CD4-positive, alpha-beta T cell treated with Interleukin-2 at 100 ng/mL for 4 hours (primary cell): ENCODE data around the gene TCHP.
A peak's percentile ranks its signal among the peaks of the same experiment; 100 is the strongest.

Experiments
- DNase-seq: peaks from one replicate; pipeline ENCODE4 v3.0.0-alpha.2; 2020; ENCODE audit warnings: low spot score

Gene TCHP

DNA sequence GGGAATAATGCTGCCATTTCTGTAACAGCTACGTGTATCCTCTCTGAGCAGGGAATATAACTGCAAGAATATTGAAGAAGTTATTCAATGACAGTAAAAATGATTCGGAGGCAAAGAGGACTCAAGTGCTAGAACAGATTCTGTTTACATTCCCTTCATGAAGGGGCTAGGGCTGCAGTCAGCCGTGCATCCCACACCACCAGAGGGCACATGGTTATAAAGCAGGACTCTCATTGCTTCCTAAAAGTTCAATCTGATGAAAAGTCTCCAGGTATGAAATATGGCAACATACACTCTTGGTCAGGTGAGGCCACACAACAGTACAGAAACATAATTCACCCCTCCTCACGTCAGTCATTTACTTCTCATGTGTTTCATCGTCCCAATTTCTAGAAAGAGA lies 34.0 kb downstream of the TCHP start:
- DNase-seq: peak; percentile 13

DNA sequence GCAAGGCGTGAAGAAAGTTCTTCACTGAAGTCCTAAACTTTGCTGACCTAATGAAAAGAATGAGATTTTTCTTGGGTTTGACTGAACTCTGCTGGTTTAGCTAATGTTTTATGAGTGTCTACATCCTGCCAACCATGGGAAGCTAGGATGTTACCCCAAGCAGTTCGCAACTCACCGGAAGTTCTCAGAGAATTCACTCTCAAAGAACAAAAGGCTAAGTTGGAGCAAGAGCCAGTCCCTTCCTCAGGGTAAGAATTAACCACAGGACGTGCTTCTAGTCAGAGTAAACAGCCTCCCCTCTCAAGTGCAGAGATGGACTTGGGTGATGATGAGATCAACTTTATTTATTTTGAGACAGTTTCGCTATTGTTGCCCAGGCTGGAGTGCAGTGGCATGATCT lies 37.3 kb downstream of the TCHP start:
- no peak for DNase-seq

DNA sequence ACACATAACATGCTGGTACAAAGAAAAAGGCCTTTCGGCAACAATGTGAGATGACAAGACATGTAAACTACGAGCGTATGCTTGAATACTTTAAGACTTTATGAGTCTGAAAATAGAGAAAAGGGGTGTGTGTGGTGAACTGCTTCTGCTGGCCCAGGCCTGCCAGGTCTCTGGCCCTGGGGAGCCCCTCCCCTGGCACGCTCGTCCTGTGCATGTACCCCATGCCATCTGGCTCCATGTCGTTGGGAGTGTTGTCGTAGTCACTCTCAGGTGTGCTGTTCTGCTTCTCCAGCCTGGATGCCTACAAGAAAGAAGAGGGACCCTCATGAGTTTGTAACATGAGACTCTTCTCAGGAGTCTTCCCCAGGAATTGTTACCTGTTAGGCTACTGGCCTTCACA lies 38.9 kb downstream of the TCHP start:
- no peak for DNase-seq

DNA sequence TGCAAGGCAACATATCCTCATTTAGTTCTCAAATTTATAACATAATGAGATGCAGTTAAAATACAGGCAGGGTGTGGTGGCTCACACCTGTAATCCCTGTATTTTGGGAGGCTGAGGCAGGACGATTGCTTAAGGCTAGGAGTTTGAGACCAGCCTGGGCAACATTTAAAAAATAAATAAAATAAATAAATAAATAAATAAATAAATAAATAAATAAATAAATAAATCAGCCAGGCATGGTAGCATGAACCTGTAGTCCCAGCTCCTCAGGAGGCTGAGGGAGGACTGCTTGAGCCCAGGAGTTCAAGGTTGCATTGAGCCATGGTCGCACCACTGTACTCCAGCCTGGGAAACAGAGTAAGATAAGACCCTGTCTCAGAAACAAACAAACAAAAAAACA lies 39.4 kb downstream of the TCHP start:
- DNase-seq: no peak

DNA sequence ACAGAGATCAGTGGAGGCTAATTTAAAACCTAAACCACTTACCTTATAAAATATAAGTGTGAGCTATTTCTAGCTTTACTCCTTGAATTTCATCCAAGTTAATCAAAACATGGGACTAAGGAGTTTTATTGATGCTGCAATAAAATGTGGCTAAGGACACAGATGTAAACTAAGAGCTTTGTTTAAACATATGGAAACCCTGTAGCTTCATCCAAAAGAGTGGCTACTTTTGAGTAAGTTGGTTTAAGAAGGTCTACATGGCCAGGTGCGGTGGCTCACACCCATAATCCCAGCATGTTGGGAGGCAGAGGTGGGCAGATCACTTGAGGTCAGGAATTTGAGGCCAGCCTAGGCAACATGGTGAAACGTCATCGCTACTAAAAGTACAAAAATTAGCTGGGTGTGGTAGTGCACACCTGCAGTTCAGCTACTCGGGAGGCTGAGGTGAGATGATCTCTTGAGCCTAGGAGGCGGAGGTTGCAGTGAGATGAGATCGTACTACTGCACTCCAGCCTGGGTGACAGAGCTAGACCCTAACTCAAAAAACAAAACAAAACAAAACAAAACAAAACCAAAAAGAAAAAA lies 40.4 kb downstream of the TCHP start:
- no peak for DNase-seq

DNA sequence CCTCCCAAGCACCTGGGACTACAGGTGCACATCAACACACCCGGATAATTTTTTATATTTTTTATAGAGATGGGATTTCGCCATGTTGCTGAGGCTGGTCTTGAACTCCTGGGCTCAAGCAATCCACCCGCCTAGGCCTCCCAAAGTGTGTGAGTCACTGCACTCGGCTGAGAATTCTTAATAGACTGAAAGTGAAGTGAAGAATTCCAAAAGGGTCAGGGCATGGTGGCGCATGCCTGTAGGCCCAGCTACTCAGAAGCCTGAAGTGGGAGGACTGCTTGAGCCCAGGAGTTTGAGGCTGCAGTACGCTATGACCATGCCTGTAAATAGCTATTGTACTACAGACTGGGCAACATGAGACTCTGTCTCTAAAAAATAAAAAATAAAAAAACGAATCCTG lies 43.7 kb downstream of the TCHP start:
- DNase-seq: no peak

DNA sequence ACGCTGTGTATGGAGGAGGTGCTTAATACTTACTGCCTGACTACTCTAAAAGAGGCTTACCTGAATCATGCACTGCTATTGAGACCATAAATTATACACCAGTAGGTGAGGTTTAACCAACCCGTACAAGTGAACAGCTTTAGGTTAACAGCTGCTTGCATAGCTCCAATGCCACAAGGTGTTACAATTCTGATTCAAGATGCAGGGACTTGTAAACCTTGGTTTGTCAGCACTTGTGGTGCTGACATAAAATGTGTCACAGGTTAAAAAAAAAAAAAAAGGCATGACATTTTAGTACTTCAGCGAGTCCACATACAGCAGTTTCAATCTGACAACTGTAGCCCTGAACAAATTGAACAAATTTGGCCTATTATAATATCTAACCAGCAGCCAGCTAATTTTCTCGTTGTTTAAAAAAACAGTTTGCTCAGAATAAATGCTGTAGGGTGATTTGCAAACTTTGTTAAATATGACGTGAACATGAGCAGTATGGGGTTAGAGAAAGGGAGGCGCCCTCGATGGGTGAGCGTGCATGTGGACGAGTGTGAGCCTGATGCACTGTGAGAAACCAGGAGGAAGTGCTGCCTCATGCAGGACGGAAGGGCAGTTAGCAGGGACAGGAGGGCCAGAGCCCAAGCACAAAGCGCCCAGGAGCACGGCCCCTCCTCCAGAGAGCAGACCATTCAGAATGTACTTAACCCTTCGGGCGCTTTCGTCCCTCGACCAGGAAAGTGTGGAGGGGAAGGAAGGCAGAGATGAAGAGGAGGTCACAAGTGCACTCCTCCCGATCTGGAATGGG lies 44.7 kb downstream of the TCHP start:
- no peak for DNase-seq

DNA sequence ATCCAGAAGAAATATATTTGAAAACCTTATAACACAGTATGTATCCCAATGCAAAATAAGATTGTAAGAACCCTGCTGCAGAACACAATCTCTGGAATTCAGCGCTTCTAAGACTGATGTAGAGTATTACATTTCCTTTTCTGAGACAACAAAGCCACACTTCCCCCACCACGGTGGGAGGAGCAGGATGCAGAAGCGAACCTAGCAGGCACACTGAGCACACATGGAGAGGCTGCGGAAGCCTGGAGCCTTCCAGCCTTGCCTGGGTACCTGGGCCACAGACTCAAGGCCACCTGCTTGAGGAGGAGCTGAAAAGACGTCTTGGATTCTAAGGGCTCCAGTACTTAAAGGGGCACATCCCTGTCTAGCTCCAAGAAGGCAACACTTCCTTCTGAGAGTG lies 46.4 kb downstream of the TCHP start:
- DNase-seq: no peak

DNA sequence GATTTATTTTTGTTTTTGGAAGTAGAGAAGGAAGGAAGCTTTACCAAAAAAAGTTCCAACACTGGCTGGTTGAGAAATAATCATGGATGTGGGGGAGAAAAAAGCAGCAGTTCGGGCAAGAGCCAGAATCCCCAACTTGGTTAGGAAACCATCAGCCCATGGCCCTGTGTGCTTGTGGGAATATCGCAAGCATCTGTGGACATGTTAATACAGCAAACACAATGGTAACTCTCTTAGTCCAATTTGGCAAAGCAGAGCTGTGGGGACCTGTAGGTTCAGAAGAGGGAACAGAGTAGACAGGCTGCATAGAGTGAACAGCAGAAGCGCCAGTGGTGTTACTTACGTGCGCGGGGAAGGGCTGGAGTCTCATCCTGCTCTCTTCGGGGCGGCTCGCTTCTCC lies 46.8 kb downstream of the TCHP start:
- no peak for DNase-seq

DNA sequence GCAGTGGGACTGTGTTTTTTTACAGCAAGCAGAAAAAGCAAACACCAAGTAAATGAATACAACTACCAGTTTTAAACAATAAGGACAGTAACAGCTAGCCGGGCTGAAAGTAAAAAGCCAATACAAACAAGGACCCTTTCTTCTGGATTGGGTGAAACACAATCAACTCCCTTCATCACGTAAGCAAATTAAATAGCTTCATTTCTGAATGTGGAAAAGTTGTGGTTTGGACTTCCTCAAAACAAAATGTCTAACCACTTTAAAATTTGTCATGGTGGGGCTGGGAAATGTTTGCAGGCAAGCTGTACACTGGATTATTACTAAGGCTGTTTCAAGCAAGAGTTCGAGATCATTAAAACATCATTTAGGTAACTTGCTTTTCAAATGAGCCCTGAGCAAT lies 47.4 kb downstream of the TCHP start:
- DNase-seq: peak; percentile 4

DNA sequence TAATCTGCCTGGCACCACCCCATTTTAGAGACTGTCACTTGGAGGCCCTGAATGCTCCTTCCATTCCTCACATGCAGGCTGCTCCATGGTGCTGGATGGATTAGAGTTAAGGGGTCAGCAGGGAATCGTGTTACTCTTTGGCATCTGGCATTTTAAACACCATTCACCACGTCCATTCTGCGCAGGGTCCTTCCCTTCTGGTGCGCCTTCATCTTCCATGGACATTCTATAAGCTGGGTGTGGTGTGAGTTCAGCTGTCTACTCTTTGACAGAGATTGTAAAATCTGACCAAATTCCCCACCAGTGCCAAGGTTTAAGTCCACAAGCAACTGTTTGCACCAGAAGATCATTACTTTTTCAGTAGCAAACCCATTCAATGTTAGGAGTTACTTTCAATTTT lies 48.3 kb downstream of the TCHP start:
- no peak for DNase-seq

DNA sequence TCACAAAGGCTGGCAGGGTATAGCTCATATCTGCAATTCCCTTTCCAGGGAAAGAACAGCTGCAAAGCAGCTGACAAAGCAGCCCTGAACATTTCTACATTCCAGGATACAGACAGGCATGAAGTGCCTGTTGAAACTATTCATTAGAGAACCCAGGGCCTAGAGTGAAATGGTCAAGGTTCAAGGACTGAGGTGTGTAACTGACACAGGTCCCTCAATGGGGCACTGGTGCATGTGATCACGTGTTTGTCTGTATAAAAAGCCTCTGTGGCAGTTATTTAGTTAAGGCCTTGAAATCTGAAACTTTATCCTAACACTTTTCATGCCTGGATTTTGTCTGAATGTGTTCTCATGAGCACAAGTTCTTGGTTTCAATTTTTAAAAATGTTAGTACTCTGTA lies 49.0 kb downstream of the TCHP start:
- no peak for DNase-seq

DNA sequence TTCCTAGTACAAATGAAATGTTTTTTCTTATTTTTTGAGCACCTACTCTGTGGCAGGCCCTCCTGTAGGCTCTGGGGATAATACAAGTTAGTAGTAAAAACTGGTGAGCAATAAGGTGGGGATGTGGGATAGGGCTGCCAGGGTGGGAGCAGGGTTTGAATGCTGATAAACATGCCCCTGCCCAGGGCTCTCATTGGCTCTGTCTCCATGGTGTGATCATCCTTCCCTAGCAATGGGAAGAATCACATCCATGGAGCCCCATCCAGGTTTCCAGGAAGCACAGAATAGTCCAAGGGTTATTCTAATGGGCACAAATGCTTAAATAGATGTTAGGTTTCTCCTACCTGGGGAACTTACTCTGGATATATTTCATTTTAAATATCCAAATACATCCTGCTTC lies 50.6 kb downstream of the TCHP start:
- DNase-seq: no peak

DNA sequence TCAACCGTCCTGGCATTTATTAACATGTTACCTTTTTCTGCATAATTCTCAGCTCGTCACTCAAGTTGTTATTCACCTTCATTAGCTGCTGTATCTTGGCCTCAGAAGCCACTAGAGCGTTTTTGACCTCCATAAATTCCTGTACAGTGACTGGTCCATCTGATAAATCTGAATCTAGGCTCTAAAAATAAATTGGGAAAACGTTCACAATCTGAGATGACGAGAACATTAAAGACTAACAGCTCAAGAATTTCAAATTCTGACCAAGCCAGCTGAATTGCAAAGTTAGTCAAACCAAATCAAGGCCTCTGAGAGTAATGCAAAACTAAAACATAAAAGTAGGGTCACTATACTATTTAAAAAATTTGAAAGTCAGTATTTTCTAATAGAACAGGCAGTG lies 51.1 kb downstream of the TCHP start:
- no peak for DNase-seq

DNA sequence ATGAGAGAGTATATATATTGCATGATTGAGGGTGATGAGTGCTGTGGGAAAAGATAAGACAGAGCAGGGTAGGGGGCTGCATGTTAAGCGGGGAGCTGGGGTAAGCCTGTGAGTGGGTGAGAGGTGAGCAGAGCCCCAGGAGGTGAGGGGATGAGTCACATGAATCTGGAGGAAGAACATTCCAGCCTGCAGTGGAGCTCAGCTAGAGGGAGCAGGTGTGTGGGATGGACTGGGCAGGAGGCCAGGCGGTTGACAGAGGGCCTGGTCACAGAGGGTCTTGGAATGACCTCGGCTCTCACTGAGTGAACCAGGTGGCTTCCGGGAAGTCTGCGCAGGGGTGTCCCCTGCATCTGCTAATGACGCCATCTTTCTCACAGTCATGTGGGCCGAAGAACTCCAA lies 51.7 kb downstream of the TCHP start:
- DNase-seq: no peak

DNA sequence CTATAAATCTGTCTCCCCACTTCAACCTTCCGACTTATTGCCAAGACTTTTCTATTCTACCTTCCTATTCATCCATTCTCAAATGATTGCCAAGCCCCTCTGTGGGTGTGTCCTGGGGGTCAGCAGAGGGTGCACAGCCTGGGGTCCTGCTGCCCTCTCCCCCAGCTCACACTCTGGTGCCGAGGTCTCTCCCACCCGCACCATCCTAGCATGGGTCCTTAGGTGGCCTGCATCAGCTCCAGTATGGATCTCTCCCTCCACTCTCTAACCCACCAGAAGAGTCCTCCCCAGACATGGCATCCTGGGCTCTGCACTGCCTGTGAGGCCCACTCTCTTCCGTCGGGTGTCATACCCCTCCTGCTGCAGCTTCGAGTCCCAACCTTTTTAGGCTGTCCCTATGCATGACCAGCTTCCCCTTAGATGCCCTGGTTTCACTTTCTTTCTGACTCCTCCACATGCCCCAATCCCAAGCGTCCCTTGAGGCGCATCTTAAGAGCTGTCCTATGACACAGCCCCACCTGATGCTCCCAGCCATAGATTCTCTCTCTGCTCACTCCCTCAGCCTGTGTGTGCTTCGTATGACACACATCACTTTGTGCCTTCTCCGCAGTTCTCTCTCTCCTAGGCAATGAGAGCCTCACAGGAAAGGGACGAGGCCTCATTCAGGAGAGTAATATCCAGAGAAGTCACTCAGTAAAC lies 52.2 kb downstream of the TCHP start:
- no peak for DNase-seq

DNA sequence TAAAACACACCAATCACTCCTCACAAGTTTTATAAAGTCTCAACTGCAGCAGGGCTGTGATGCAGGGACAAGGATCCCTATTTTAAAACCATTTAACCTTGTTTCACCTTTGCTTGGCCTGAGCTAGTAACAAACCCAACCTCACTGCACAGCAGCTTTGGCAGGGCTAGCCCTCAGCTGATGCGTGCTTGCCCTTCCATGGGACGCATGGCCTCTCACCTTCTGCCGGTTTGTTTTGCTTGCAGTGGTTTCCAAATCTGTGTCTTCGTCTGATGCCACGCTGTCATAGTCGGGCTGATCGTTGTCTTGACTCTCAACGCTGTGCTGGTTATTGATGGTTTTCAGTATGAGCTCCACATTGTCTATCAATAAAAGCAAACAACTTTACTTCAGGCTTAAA lies 52.8 kb downstream of the TCHP start:
- no peak for DNase-seq

DNA sequence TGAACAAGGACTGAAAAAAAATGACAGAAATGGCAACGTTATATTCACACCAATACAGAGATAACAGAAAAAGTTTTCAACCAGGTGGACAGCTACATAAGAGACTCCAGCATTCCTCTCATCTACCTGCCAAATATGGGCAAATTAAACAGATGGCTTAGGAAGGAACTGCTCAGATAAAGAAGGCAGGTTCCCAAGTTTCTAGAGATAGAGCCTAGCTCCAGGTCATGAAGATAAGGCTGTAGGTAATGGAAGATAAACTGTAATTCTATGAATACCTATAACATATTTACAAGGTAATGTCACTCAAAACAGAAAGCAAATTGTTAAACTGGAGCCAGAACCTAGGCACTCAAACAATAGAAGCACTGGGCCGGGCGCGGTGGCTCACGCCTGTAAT lies 53.6 kb downstream of the TCHP start:
- DNase-seq: no peak

DNA sequence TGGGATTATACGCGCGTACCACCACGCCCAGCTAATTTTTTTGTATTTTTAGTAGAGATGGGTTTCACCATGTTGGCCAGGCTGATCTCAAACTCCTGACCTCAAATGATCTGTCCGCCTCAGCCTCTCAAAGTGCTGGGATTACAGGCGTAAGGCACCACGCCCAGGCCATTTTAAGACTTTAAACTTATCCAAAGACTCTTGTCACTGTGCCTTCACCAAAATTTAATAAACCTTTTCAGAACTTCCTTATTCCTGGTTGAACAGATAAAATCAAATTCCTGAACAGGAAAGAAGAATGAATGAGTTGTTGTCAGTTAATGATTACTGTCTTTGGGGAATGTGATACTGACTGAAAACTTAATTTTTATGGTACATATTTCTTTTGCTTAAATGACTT lies 58.3 kb downstream of the TCHP start:
- no peak for DNase-seq

DNA sequence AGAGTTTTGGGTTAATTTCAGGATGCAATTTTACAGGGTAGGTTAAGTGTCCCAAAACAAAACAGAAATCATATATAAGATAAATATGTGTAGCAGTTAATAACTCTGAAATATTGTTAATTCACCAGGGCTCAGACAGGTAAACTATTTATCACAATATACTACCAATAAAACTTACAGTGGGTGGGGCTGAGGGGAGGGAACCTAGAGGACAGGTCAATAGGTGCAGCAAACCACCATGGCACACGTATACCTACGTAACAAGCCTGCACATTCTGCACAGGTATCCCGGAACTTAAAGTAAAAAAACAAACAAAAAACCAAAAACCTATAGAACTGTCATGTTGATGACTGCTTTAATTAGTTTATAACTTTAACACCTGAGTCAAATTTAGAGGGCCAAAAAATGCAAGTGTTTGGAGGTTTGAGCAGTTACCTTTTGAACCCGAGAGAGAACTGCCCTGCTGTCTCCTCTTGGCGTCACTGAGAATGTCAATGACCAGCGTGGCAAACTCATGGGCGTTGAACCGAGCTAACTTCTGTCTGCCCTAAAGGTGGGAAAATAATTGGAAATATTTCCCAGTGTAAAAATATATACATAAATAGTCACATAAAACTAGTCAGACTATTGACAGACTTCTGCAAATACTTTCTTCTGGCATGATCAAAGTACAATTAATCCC lies 59.5 kb downstream of the TCHP start:
- DNase-seq: no peak

DNA sequence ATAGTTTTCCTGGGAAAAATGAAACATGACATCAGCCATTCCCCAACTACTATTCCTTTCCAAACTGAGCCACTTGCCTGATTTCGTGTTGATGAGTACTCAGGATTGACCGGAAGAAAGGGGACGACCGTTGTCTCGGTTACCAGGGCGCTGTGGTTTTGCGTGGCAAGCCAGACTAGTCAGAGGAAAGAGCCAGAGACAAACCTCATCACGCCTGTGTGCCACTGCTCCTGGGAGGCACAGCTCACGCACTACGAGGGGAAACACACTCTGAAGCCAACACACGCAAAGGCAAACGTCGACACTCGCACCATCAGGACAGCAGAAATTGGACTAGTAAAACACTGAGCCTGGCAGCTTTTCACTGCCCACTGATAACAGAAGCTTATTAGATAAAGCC lies 61.1 kb downstream of the TCHP start:
- no peak for DNase-seq

DNA sequence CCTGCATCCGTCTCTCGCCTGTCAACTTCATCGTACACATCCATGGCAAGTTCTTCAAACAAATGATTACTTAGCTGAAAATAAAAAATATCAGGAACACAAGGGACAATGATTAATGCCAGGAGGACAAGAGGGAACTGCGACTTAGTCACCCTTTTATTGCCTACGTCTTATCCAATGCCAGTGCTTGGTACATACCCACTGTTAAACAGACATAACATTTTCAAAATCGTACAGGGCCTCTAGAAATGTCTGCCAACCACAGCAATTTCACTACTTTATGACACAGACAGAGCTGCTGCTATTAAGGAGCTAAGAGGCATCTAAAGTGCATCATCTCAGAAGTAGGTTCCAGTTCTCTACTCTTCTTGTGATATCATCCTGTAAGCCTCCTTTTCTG lies 61.5 kb downstream of the TCHP start:
- no peak for DNase-seq

DNA sequence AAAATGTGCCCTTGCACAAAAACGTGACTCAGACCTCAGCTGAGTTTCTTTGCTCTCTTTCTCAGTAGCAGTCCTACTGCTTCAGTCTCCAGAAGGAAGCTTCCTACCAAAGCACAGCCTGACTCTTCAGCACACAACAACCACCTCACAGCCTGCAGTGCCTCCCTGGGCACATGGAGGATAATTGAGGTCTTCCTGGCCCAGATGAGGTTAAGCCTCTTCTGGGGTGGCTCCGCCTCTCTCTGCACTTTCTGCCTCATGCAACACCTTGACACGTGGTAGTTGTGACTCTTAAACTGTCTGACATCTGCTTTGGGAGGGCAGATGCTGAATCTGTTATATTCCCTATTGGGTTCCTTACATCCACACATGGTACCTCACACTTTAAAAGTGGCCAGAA lies 62.3 kb downstream of the TCHP start:
- no peak for DNase-seq
